NCI-H82 (cell line): Measurements from ENCODE around the gene HOXD11.

Experiments used
- DNase-seq: peaks from one replicate; lab custom pipeline; 2025; lab: John Stamatoyannopoulos, UW

HOXD11 gene

GRCh38 chr2:176132205-176133171 lies 25.4 kb downstream of the HOXD11 start:
- peak; percentile 96 for DNase-seq

- DNase-seq = peak; percentile 36
These were observed 26.3 kb downstream of the HOXD11 start for GRCh38 chr2:176133389-176133788.

GRCh38 chr2:176134035-176134434 lies 27.0 kb downstream of the HOXD11 start:
- no peak for DNase-seq

- DNase-seq = no peak
These were observed 28.0 kb downstream of the HOXD11 start for GRCh38 chr2:176135035-176135440.

GRCh38 chr2:176136374-176137251 lies 29.5 kb downstream of the HOXD11 start:
- peak; percentile 73 for DNase-seq

GRCh38 chr2:176137252-176137580 lies 30.1 kb downstream of the HOXD11 start:
- DNase-seq = no peak

GRCh38 chr2:176137906-176138305 lies 30.8 kb downstream of the HOXD11 start:
- DNase-seq = no peak

GRCh38 chr2:176138526-176138922 lies 31.4 kb downstream of the HOXD11 start:
- DNase-seq = no peak

GRCh38 chr2:176138923-176139660 lies 32.0 kb downstream of the HOXD11 start:
- DNase-seq = no peak

GRCh38 chr2:176139661-176140512 lies 32.8 kb downstream of the HOXD11 start:
- DNase-seq = no peak

- DNase-seq = peak; percentile 93
These were observed 33.6 kb downstream of the HOXD11 start for GRCh38 chr2:176140513-176141317.

- DNase-seq = no peak
These were observed 35.2 kb downstream of the HOXD11 start for GRCh38 chr2:176142281-176142680.

- no peak for DNase-seq
These were observed 38.2 kb downstream of the HOXD11 start for GRCh38 chr2:176145085-176145969.

GRCh38 chr2:176146101-176146500 lies 39.0 kb downstream of the HOXD11 start:
- DNase-seq = no peak

GRCh38 chr2:176146645-176147044 lies 39.6 kb downstream of the HOXD11 start:
- DNase-seq = no peak

GRCh38 chr2:176147210-176147799 lies 40.2 kb downstream of the HOXD11 start:
- DNase-seq = no peak

- no peak for DNase-seq
These were observed 40.9 kb downstream of the HOXD11 start for GRCh38 chr2:176147800-176148496.

GRCh38 chr2:176148751-176149421 lies 41.8 kb downstream of the HOXD11 start:
- DNase-seq = no peak
